ELR (cell line): ENCODE results near the gene RDH8.

Source experiments
- DNase-seq: peaks from one replicate; pipeline ENCODE4 v3.0.0-alpha.2; 2015; ENCODE audit warnings: low read depth

RDH8 gene

GRCh38 chr19:10013316-10013715, at the start of gene RDH8:
Gene RDH8 (plus strand): TSS chr19:10013483. CDS start chr19:10013498, 15 bp downstream.
- DNase-seq = no peak

DNA sequence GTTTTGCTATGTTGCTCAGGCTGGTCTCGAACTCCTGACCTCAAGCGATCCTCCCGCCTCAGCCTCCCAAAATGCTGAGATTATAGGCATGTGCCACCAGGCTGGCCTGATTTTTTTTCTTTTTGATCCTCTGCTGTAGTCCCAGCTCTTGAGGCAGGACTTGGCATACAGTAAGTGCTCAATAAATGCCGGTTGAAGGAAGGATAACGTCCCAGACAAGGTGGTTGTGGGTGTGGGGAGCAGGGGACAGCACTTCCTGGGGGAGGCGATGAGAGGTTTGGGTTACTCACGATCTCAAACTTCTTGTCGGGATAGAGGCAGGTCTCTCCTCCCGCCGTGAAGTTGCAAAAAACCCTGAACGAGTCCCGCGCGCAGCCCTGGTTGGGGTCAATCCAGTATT, 47.3 kb upstream of the RDH8 start:
- no peak for DNase-seq

- DNase-seq = no peak
These were observed 46.8 kb upstream of the RDH8 start for GRCh38 chr19:9966448-9966847.

- DNase-seq = no peak
These were observed 46.0 kb upstream of the RDH8 start for GRCh38 chr19:9967326-9967725.

DNA sequence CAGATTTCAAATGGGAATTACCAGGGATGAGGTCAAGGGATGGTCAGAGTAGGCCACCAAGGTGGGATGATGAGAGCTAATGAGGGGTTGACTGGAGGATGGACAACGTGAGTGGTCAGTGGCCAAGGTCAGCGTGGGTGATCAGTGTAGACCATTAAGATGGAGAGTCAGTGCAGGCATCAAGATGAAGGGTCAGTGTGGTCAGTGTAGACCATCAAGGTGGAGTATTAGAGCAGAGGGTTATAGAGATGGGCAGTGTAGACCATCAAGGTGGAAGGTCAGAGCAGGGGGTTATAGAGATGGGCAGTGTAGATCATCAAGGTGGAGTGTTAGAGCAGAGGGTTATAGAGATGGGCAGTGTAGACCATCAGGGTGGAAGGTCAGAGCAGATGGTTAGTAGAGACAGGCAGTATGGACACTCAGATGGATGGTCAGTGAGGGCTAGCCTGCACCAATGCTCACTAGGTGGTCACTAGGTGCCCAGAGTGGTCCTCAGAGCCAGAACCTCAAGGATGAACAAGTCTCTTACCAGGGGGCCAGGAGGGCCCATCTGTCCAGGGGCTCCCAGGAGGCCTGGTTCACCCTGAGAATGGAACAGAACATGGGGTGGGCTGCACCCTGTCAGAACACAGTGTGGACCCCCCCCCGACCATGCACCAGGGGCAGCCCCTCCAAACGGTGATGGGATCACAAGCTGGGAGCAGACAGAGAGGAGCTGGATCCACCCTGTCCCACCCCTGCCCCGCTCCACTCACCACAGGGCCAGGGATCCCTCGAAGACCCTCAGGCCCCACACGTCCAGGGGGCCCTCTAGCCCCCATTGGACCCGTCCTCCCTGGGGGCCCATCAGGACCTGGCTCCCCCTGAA, 44.2 kb upstream of the RDH8 start:
- no peak for DNase-seq

GRCh38 chr19:9969688-9969975, 43.7 kb upstream of the RDH8 start:
- DNase-seq = no peak

DNA sequence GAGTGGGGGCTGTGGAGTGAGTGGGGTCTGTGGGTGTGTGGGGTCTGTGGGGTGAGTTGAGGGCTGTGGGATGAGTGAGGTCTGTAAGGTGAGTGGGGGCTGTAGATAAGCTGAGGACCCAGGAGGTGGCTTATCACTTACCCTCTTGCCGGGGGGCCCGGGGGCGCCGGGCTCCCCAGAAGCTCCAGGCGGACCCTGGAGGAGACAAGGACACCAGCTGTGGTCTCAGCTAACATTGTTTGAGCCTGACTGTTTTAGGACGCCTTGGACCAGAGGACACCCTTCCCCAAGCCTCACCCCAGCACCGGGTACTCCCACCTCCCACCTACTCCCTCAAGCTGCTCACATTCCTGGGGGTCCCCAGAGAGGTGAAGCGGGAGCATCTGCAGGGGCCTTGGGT, 42.8 kb upstream of the RDH8 start:
- no peak for DNase-seq

- DNase-seq = no peak
These were observed 42.0 kb upstream of the RDH8 start for GRCh38 chr19:9971166-9971897.

- DNase-seq = no peak
These were observed 41.2 kb upstream of the RDH8 start for GRCh38 chr19:9972103-9972502.

- no peak for DNase-seq
These were observed 31.6 kb upstream of the RDH8 start for GRCh38 chr19:9981406-9982260.

DNA sequence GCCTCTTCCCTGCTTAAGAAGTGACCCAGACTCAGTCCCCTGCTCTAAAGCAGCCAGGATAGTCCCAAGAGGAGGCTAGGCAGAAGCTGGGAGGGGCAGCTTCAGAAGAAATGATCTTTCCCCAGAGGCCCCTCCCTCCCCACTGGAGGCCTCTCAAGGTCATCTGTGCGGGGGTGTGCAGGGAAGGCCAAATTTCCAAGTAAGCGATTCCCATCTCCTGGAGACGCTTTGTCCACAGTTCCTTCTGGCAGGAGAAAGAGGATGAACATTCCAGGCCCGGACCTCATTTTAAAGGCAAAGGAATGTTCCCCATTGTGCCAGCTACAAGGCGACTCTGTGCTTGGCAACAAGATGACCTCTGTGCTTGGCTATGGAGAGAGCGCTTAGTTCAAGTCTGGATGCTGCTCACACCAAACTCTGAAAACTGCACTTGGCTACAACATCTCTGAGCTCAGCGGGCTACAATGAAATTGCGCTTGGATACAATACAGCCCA, 26.4 kb upstream of the RDH8 start:
- DNase-seq = no peak

DNA sequence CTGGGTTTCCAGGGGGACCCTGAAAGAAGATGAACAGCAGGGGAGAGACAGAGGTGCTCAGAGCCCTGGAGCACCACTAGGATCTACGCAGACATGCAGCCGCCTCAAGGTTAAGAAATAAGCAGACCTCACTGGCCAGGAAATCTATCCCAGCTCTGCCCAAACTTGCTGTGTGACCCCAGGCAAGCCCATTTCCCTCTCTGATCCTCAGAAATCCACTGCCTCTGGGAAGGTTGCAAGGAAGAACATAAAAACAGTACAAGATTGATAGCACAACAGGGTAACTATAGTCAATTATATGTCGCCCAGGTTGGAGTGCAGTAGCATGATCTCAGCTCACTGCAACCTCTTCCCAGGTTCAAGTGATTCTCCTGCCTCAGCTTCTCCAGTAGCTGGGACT, 23.8 kb upstream of the RDH8 start:
- DNase-seq = no peak

GRCh38 chr19:9991425-9992191, 21.7 kb upstream of the RDH8 start:
- no peak for DNase-seq

- DNase-seq = no peak
These were observed 18.2 kb upstream of the RDH8 start for GRCh38 chr19:9995084-9995483.

- no peak for DNase-seq
These were observed 17.3 kb upstream of the RDH8 start for GRCh38 chr19:9995999-9996398.

GRCh38 chr19:9996541-9996940, 16.7 kb upstream of the RDH8 start:
- peak; percentile 44 for DNase-seq

- peak; percentile 80 for DNase-seq
These were observed 13.0 kb upstream of the RDH8 start for GRCh38 chr19:10000171-10000826.

GRCh38 chr19:10001899-10002298, 11.4 kb upstream of the RDH8 start:
- peak; percentile 47 for DNase-seq

DNA sequence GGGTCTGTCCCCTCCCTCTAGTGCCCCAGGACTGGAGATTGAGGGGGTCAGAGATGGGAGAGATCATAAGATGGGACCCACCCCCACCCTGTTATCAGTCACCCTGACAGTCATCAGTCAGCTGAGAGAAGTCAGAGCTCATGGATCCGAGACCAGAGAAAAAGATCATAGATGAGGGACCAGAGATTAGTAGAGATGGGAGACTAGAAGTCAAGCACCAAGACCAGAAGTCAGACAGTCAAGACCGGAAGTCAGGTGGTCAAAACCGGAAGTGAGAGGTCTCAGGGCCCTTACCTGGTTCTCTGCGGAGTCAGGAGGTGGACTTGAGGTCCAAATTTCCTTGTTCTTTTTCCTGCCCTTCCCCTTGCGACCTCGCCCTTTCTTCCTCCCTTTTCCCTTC, 10.0 kb upstream of the RDH8 start:
- no peak for DNase-seq

- no peak for DNase-seq
These were observed 8.7 kb upstream of the RDH8 start for GRCh38 chr19:10004617-10005016.

GRCh38 chr19:10005632-10006334, 7.5 kb upstream of the RDH8 start:
- no peak for DNase-seq
